ENCODE data around the gene ADPGK. TPM values are rescaled to one million over a fixed set of nuclear protein-coding genes. Genes with fewer than 3 reads are reported as not detected.

The ADPGK gene
- total and polyA plus RNA-seq, 4 experiments from 2014 or later = 66.7 to 104 (median 97.1) TPM

GRCh38 chr15:72784456-72784876 is 908 bp upstream of the ADPGK start:
- peaks cover 39 to 67% (median 52%) of the 10 kb centered on the region in 4 donors for H3K4me1 Mint-ChIP-seq

DNA sequence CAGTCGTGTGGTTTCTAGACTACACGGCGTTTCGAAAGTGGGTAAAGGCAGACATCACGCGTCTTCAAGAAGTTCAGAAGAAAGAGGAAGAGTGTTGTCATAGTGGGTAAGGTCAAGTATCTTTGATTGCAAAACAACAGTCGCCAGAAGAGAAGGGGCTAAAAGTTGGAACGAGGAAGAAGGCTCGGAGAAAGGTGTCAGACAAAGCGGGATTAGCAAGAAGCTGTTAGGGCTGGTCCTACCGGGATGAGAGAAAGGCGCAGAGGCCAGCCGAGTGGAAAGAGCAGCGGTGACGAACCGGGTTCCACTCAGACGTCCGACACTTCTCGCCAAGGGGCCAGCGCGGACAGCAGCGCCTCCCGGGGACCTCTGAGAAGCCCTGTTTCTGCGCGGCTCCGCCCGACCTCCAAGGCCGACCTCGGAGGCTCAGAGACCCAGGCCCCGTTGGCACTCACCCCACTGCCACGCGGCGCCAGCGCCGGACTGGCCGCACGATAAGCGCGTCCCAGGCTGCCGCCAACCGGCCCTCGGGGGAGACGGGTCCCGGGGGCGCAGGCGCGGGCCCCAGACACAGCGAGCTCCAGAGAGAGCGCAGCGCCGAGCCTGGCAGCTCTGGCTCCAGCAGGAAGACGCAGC is 436 bp downstream of the ADPGK start:
- Mint-ChIP-seq H3K27ac (peak overlapping the region; percentile 90 to 99 (median 98)), H3K36me3 (peaks cover 23 to 40% of the 10 kb centered on the region in 2 donors), H3K4me3 (peak overlapping the region; percentile 95 to 99 (median 97)), H3K4me1 (peaks cover 48 to 79% (median 62%) of the 10 kb centered on the region in 4 donors), H3K27me3 (no peaks in the 10 kb centered on the region), H3K9me3 (no peaks in the 10 kb centered on the region)
- Histone ChIP-seq H3K27me3 (ENCODE audit: insufficient read depth, low read length) (no peaks in the 10 kb centered on the region), H3K4me1 (ENCODE audit: insufficient read depth, low read length) (peaks cover 62% of the 10 kb centered on the region), H3K36me3 (ENCODE audit: insufficient read depth, low read length) (peaks cover 10% of the 10 kb centered on the region), H3K4me3 (ENCODE audit: low read length in 2 of 2) (peak overlapping the region; percentile 36 to 96), H3K27ac (ENCODE audit: low read depth, low read length) (peak overlapping the region; percentile 87), H3K9me3 (ENCODE audit: control insufficient read depth in 1 of 2, low read length in 2 of 2) (no peaks in the 10 kb centered on the region)
- DNase-seq = peak; percentile 36 to 66 (median 59)
- ChIA-PET POLR2A (ENCODE audit: partially characterized antibody) (interaction anchor here (0.6 to 2.2 kb wide), 5 partner anchors 9 to 483 kb away, joined by 3 to 8 read pairs (median 3); partner anchors contain the start of gene ARIH1), CTCF (ENCODE audit: partially characterized antibody) (interaction anchor here (0.8 to 5.1 kb wide), 4 partner anchors 10 to 61 kb away, joined by 3 to 26 read pairs (median 5); no protein-coding TSS in a partner anchor)
- intact Hi-C loops (cut with micrococcal nuclease) = loop anchor here (1.0 to 10.0 kb wide), 5 partner anchors 43 to 556 kb away; partner anchors contain the start of genes ARIH1, HEXA and NEO1

More at GRCh38 chr15:72784456-72784876, 908 bp upstream of the ADPGK start:
- H3K27ac Mint-ChIP-seq = peak overlapping the region; percentile 90 to 100 (median 97)
- H3K36me3 Mint-ChIP-seq = peaks cover 13 to 30% of the 10 kb centered on the region in 2 donors
- H3K4me3 ChIP-seq (ENCODE audit: low read length in 2 of 2) = peak overlapping the region; percentile 36 to 96
- H3K4me1 ChIP-seq (ENCODE audit: insufficient read depth, low read length) = peaks cover 62% of the 10 kb centered on the region
- intact Hi-C loops (cut with micrococcal nuclease) = loop anchor here (1.0 to 10.0 kb wide), 7 partner anchors 62 to 557 kb away; partner anchors contain the start of genes ARIH1, BBS4, HEXA and HIGD2B
- peak overlapping the region; percentile 94 to 99 (median 96) for H3K4me3 Mint-ChIP-seq
- DNase-seq = no peak
- no peaks in the 10 kb centered on the region for H3K27me3 Mint-ChIP-seq
- peak overlapping the region; percentile 87 for H3K27ac ChIP-seq (ENCODE audit: low read depth, low read length)
- peaks cover 4% of the 10 kb centered on the region for H3K36me3 ChIP-seq (ENCODE audit: insufficient read depth, low read length)
- no peaks in the 10 kb centered on the region for H3K9me3 ChIP-seq (ENCODE audit: control insufficient read depth in 1 of 2, low read length in 2 of 2)
- H3K27me3 ChIP-seq (ENCODE audit: insufficient read depth, low read length) = no peaks in the 10 kb centered on the region
- POLR2A ChIA-PET (ENCODE audit: partially characterized antibody) = interaction anchor here (0.6 to 2.4 kb wide), 6 partner anchors 11 to 481 kb away, joined by 3 to 9 read pairs (median 4); partner anchors contain the start of gene HEXA
- no peaks in the 10 kb centered on the region for H3K9me3 Mint-ChIP-seq
- CTCF ChIA-PET (ENCODE audit: partially characterized antibody) = interaction anchor here (1.0 to 5.1 kb wide), 2 partner anchors 11 to 298 kb away, joined by 7 to 26 read pairs; no protein-coding TSS in a partner anchor

DNA sequence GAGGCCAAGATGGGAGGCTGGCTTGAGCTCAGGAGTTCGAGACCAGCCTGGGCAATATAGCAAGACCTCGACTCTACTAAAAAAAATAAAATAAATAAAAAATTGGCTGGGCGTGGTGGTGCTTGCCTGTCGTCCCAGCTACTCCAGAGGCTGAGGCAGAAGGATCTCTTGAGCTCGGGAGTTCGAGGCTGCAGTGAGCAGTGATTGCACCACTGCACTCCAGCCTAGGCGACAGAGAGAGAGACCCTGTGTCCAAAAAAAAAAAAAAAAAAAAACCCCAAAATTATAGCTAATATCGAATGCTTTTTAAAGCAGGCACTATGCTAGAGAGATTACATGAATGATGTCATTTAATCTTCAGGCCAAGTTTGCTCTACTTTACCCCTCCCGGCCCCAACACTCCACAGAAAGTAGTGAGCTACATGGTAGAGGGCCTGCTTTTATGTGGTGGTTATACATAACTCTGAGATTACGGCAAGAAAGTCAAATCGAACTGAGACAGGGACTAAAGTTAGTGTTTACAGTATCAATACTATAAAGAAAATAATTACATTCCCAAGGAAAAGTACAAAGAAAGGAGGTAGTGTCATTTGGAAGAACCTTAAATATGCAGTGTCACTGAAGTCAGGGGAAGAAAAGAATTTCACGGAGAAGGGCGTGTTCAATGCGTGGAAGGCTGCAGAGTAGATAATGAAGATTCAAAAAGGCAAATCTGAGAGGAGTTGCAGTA is 1.1 kb downstream of the ADPGK start:
- intact Hi-C loops (cut with micrococcal nuclease) = loop anchor here (1.0 to 10.0 kb wide), 5 partner anchors 42 to 555 kb away; partner anchors contain the start of genes ARIH1, HEXA and NEO1
- Mint-ChIP-seq H3K27me3 (no peaks in the 10 kb centered on the region), H3K27ac (peak overlapping the region; percentile 90 to 99 (median 97)), H3K4me1 (peaks cover 50 to 76% (median 63%) of the 10 kb centered on the region in 4 donors), H3K9me3 (no peaks in the 10 kb centered on the region), H3K36me3 (peaks cover 25 to 42% of the 10 kb centered on the region in 2 donors), H3K4me3 (peak overlapping the region; percentile 95 to 99 (median 97))
- Histone ChIP-seq H3K27ac (ENCODE audit: low read depth, low read length) (peak overlapping the region; percentile 87), H3K27me3 (ENCODE audit: insufficient read depth, low read length) (no peaks in the 10 kb centered on the region), H3K4me3 (ENCODE audit: low read length in 2 of 2) (peak overlapping the region; percentile 36 to 96), H3K9me3 (ENCODE audit: control insufficient read depth in 1 of 2, low read length in 2 of 2) (no peaks in the 10 kb centered on the region), H3K36me3 (ENCODE audit: insufficient read depth, low read length) (peaks cover 10% of the 10 kb centered on the region), H3K4me1 (ENCODE audit: insufficient read depth, low read length) (peaks cover 60% of the 10 kb centered on the region)
- DNase-seq = no peak
- ChIA-PET CTCF (ENCODE audit: partially characterized antibody) (interaction anchor here (0.8 to 1.5 kb wide), 3 partner anchors 9 to 60 kb away, joined by 3 to 7 read pairs (median 3); no protein-coding TSS in a partner anchor), POLR2A (ENCODE audit: partially characterized antibody) (interaction anchor here (1.2 to 2.2 kb wide), 2 partner anchors 8 to 309 kb away, joined by 4 to 8 read pairs; partner anchors contain the start of gene ARIH1)

- DNase-seq = no peak
- no peaks in the 10 kb centered on the region for H3K9me3 ChIP-seq (ENCODE audit: control insufficient read depth in 1 of 2, low read length in 2 of 2)
- H3K4me3 ChIP-seq (ENCODE audit: low read length in 2 of 2) = no peak overlapping the region
- CTCF ChIA-PET (ENCODE audit: partially characterized antibody) = interaction anchor here (1.5 kb wide), 1 partner anchor 59 kb away, joined by 7 read pairs; no protein-coding TSS in a partner anchor
- H3K9me3 Mint-ChIP-seq = no peaks in the 10 kb centered on the region
- no peaks in the 10 kb centered on the region for H3K27me3 Mint-ChIP-seq
- no peak overlapping the region for H3K27ac ChIP-seq (ENCODE audit: low read depth, low read length)
- H3K27ac Mint-ChIP-seq = peak overlapping the region; percentile 18 to 90 (median 61)
- peaks cover 10% of the 10 kb centered on the region for H3K36me3 ChIP-seq (ENCODE audit: insufficient read depth, low read length)
- peaks cover 25 to 45% of the 10 kb centered on the region in 2 donors for H3K36me3 Mint-ChIP-seq
- peaks cover 49 to 76% (median 62%) of the 10 kb centered on the region in 4 donors for H3K4me1 Mint-ChIP-seq
- intact Hi-C loops (cut with micrococcal nuclease) = loop anchor here (5.0 to 10.0 kb wide), 3 partner anchors 307 to 554 kb away; partner anchors contain the start of genes ARIH1 and HEXA
- POLR2A ChIA-PET (ENCODE audit: partially characterized antibody) = no interaction called here
- H3K27me3 ChIP-seq (ENCODE audit: insufficient read depth, low read length) = no peaks in the 10 kb centered on the region
- peak overlapping the region; percentile 59 to 97 (median 70) for H3K4me3 Mint-ChIP-seq
- peaks cover 59% of the 10 kb centered on the region for H3K4me1 ChIP-seq (ENCODE audit: insufficient read depth, low read length)
Observed at GRCh38 chr15:72781631-72782030, 1.9 kb downstream of the ADPGK start.

DNA sequence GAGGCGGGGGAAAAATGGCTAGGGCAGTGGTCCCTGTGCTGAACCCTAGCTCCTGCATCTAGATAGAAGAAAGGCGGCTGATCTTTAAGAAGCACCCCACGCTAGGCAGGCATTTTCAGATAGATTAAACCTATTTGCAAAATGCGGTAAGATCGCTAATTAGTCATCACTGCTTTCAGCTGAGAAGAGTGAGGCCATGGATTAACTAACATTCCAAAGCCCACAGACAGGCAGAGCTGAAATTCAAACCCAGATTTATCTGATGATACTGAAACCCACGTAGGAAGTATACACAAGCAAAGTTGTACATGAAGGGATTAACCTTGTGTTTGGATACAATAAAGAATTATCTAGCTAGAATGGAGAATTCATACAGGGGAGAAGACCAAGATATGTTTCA is 4.8 kb downstream of the ADPGK start:
- POLR2A ChIA-PET (ENCODE audit: partially characterized antibody) = no interaction called here

DNA sequence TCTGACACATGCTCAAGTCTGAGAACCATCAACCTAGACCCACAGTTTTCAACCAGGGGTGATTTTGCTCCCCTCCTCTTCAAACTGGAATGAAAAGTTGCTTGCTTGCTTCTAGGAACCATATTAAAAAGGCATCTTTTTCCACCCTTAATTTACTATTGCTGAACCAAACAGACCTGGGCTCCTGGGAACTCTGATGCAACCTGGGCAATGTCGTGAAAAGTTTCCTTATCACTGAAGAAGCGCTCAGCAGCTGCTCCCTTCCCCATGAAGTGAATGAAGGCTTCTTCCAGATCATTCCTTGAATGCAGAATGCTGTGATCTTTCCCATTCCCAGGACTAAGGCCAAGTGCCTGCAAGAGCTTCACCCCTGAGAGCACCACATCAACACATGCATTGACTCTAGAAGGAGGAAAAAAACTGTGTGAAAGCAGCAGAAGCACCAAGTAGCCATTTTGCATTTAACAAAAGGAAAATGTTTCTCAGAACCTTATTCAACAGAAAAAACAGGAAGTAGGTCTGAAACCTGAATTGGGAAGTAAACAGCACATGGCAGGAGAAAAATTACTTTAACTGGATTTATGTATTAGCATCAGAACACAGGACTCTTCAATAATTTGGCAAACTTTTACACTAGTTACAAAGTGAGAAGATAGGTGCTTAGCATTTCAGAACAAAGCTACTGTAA is 8.7 kb downstream of the ADPGK start:
- Mint-ChIP-seq H3K27ac (peak overlapping the region in 6 of 7 donors; percentile 7 to 70 (median 54)), H3K27me3 (no peaks in the 10 kb centered on the region), H3K4me1 (peaks cover 37 to 59% (median 49%) of the 10 kb centered on the region in 4 donors), H3K36me3 (peaks cover 55 to 71% of the 10 kb centered on the region in 2 donors), H3K4me3 (no peak overlapping the region), H3K9me3 (no peaks in the 10 kb centered on the region)
- no peak overlapping the region for H3K27ac ChIP-seq (ENCODE audit: low read depth, low read length)
- DNase-seq = no peak
- ChIA-PET POLR2A (ENCODE audit: partially characterized antibody) (interaction anchor here (1.9 kb wide), 1 partner anchor 8 kb away, joined by 4 read pairs; the partner anchor contains the start of gene ADPGK), CTCF (ENCODE audit: partially characterized antibody) (interaction anchor here (0.9 kb wide), 1 partner anchor 11 kb away, joined by 3 read pairs; no protein-coding TSS in a partner anchor)
- peaks cover 22% of the 10 kb centered on the region for H3K4me1 ChIP-seq (ENCODE audit: insufficient read depth, low read length)
- peaks cover 41% of the 10 kb centered on the region for H3K36me3 ChIP-seq (ENCODE audit: insufficient read depth, low read length)
- H3K4me3 ChIP-seq (ENCODE audit: low read length in 2 of 2) = no peak overlapping the region
- intact Hi-C loops (cut with micrococcal nuclease) = no loop called here
- no peaks in the 10 kb centered on the region for H3K9me3 ChIP-seq (ENCODE audit: control insufficient read depth in 1 of 2, low read length in 2 of 2)
- H3K27me3 ChIP-seq (ENCODE audit: insufficient read depth, low read length) = no peaks in the 10 kb centered on the region

More for the DNA sequence above, 4.8 kb downstream of the ADPGK start:
- Histone ChIP-seq H3K9me3 (ENCODE audit: control insufficient read depth in 1 of 2, low read length in 2 of 2) (no peaks in the 10 kb centered on the region), H3K4me3 (ENCODE audit: low read length in 2 of 2) (no peak overlapping the region), H3K27ac (ENCODE audit: low read depth, low read length) (no peak overlapping the region), H3K4me1 (ENCODE audit: insufficient read depth, low read length) (peaks cover 49% of the 10 kb centered on the region), H3K36me3 (ENCODE audit: insufficient read depth, low read length) (peaks cover 16% of the 10 kb centered on the region), H3K27me3 (ENCODE audit: insufficient read depth, low read length) (no peaks in the 10 kb centered on the region)
- no peak for DNase-seq
- CTCF ChIA-PET (ENCODE audit: partially characterized antibody) = interaction anchor here (1.1 to 1.4 kb wide), 2 partner anchors 9 to 57 kb away, joined by 3 read pairs; no protein-coding TSS in a partner anchor
- Mint-ChIP-seq H3K27me3 (no peaks in the 10 kb centered on the region), H3K9me3 (no peaks in the 10 kb centered on the region), H3K4me3 (no peak overlapping the region), H3K4me1 (peaks cover 46 to 75% (median 61%) of the 10 kb centered on the region in 4 donors), H3K36me3 (peaks cover 34 to 61% of the 10 kb centered on the region in 2 donors), H3K27ac (peak overlapping the region in 2 of 7 donors; percentile 25 to 30)
- intact Hi-C loops (cut with micrococcal nuclease) = no loop called here
